ENCODE measurements around the gene ZNF777.
"Not testable (repeated sequence)": the region's sequence is repeated elsewhere in the genome, so short reads cannot be mapped to it uniquely, and the experiment has no call there.

ZNF777 gene

GRCh38 chr7:149460493-149461277 lies at the start of gene ZNF777:
Gene ZNF777, minus strand, starts transcription at chr7:149461062. Its CDS starts 5,040 bp downstream, at chr7:149456022.
- DNase-seq, result peak; percentile 31

DNA sequence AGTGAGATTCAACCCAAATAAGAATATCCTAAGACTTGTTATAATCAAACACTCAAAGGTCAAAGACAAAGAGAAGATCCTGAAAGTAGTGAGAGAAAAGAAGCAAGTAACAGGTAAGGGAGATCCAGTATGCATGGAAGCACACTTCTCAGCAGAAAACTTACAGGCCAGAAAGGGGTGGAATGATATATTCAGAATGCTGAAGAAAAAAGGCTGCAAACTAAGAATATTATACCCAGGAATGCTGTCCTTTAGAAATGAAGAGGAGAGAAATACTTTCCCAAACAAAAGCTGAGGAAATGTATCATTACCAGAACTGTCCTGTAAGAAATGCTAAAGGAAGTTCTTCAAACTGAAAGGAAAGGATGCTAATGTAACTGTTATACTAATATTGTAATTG lies 49.4 kb upstream of the ZNF777 start:
- DNase-seq, result no peak

- no peak for DNase-seq
Measured at GRCh38 chr7:149509774-149510173, 48.9 kb upstream of the ZNF777 start.

GRCh38 chr7:149505551-149505950 lies 44.7 kb upstream of the ZNF777 start:
- no peak for DNase-seq

GRCh38 chr7:149501651-149502050 lies 40.8 kb upstream of the ZNF777 start:
- DNase-seq, result no peak

GRCh38 chr7:149500910-149501309 lies 40.0 kb upstream of the ZNF777 start:
- no peak for DNase-seq

DNA sequence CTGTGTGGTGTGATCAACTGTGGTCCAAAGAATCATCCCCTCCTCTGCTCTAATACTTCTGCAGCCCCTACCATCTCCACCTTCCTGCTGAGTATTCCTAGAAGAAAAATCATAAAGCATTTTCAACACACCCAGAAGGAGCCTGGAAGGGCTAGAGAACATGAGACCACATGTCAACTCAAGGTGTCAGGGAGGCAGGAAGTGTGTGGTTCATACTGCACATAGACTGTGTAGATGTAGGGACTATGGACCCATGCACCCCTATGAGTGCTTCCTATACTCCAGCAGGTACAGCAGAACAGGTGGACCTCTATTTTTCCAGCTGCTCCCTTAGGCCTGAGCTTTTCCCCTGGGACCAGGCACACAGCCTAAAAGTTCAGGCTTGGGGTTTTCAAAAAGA lies 39.3 kb upstream of the ZNF777 start:
- DNase-seq, result no peak

GRCh38 chr7:149498811-149499210 lies 37.9 kb upstream of the ZNF777 start:
- DNase-seq, result no peak

GRCh38 chr7:149497467-149498261 lies 36.8 kb upstream of the ZNF777 start, which contains the start of gene ZNF746:
Gene ZNF746, minus strand, starts transcription at chr7:149497809. Its CDS starts 273 bp downstream, at chr7:149497536.
- peak; percentile 35 for DNase-seq

DNA sequence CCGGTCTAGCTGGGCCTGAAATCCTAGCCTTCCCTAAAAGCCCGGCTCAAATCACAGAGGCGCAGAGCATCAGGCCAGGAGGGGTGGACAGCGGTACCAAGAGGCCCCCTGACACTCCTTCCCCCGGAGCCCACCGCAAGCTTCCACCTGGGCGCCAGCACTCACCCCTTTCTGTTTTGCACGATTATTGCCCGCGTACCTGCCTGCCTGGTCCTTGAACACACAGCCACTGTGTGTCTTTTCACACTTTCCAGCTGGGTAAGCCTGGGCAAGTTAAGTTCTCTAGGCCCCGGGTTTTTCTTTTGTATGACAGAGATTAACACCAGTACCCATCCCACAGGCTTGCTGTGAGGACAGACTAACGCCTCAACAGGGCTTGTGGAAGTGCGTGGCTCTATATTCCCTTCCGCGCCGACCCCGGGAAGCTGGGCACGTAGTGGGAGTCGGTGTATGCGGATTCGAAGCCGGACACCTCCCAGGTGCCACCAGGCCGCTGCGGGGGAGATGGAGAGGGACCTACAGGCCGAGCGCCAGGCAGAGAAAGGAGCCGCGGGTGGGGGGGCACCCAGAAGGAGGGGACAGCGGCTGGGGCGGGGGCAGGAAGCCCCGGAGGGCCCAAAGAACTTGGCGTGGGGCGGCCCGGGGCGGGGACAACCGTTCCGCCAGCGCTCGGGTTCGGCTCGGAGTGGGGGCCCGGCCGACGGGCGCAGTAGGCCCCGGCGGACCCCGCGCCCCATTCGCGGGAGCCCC lies 36.0 kb upstream of the ZNF777 start:
- DNase-seq, result peak; percentile 25

GRCh38 chr7:149495785-149496641 lies 35.2 kb upstream of the ZNF777 start:
- peak; percentile 29 for DNase-seq

DNA sequence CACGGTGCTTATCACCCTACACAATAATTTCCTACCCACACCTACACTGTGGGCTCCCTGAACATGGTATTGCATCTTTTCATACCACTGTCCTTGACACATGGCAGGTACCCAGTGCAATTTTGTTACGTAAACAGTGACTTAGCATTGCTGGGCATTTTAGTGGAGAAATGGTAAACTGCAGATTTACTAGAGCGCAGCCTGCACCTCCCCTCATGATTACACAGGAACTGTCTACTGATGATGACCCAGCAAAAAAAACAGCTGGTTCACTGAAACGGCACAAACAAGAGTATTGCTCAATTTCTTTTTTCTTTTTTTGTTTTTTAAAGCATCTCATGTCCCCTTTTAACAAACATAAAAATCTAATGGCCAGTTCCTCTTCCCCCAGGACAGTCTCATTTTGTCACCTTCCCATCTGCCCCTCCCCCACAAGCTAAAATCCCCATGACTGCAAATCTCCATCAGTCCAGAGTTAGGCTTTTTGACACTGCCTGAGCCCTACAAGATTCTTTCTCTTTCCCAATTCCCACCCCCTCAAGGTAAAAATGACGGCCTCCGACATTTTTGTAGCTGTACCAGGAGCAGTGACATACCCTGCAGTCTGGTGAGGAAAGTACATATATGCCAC lies 34.0 kb upstream of the ZNF777 start:
- DNase-seq, result no peak

DNA sequence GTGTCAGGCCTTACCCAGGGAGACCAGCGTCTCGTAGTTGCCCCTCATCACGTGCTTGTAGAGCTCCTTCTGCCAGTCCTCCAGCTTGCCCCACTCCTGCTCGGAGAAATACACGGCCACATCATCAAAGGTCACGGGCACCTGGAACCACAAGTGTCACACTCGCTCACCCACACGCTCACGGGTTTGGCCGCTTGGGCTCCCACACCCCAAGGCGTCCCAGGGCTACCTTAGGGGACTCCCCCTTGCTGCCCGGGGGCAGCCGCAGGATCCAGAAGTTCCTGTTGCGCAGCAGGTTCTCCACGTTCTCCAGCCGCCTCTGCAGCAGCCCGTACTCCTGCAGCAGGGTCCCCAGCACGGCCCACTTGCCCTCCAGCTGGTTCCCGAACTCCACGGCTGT lies 33.1 kb upstream of the ZNF777 start:
- not testable (repeated sequence) for DNase-seq

DNA sequence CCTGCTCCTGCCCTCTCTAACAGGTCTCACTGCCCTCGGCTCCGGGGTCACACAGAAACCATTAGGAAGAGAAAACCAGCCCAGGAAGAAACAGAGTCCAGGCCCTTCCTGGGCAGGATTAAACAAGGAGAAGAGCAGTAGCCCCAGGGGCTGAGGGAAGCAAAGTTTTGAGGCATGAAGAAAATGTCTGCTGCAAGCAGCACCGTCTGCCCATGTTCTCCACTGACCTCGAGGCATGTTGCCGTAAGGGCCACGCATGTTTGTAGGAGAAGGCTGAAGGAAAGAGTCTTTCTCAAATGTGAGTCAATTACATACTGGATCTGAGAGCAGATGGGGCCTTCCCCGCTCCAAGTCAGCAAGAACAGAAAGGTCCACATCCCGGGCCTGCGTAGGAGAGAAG lies 32.5 kb upstream of the ZNF777 start:
- no peak for DNase-seq

DNA sequence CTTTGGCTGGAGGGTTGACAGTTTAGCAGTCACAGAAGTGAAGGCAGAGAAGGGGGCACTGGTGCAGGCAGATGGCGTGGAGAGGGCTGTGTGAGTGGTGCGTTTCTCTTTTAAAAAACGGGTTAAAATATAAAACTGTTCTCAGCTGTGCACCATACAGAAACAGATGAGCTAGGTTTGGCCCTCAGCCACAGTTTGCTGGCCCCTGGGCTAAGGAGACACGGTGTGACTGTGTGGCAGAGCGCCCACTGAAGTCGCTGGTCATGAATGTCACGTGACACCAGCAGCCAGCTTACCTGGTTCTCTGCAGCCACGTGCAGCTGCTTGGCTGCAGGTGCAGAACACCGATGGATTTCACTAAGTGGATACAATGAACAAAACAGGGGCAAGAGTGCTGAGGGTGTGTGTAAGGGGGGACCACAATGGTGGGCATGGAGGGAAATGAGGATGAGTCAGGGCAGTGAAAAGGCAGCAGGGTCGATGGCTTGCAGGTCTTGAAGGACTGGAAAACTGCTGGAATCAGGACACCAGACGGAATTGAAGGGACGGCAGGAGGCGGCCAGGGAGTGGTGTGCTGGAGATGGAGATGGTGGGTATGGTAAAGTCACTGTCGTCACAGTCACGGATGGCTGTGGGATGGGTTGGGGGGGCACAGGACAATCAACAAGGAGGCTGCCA lies 29.4 kb upstream of the ZNF777 start:
- no peak for DNase-seq

GRCh38 chr7:149489391-149490024 lies 28.6 kb upstream of the ZNF777 start:
- DNase-seq, result no peak

GRCh38 chr7:149479568-149479967 lies 18.7 kb upstream of the ZNF777 start:
- DNase-seq, result no peak

DNA sequence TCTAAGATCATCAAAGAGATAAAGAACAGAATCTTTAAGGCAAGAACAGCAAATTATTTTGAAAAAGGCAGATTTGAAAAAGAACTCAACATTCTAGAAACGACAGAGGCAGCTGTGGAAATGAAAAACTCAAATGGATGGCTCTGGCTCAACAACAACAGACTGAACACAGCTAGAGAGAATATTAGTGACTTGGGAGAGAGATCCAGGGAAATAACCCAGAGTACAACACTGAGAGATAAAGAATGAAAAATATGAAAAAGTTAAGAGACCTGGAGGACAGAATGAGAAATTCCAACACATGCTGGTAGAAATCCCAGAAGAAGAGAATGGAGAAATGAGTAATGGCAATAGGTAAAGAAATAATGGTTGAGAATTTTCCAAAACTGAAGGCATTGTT lies 17.9 kb upstream of the ZNF777 start:
- no peak for DNase-seq

- DNase-seq, result no peak
Measured at GRCh38 chr7:149477494-149478443, 16.9 kb upstream of the ZNF777 start.

DNA sequence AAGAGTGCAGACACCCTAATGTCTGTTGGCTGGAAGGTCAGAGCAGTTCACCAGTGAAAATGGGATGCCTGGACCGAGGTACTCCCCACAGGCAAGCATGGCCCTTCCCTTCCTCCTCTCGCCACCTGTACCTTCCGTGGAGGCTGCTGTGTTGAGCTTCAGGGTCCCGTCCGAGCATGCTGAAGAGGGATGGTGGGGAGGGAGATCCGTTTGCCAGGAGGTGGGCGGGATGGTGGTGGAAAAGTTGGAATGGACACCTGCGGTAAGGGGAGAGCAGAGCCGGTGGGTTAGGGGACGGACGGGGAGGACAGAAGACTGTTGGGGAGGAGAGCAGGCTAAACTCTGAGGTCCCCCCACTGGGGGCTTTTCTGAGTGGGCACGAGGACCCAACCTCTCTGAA lies 15.9 kb upstream of the ZNF777 start:
- no peak for DNase-seq
